IPS-15b (cell line): ENCODE measurements around the gene TNFAIP8L1.
A peak's percentile ranks its signal among the peaks of the same experiment; 100 is the strongest.
"Not testable (repeated sequence)": the region's sequence is repeated elsewhere in the genome, so short reads cannot be mapped to it uniquely, and the experiment has no call there.

Experiments
- H3K27me3 ChIP-seq: one replicate; pipeline ENCODE4 v1.6.1; 2013; ENCODE audit warnings: low read length; ENCODE audit not compliant: control insufficient read depth, insufficient read depth
- H3K36me3 ChIP-seq: one replicate; pipeline ENCODE4 v1.6.1; 2013; ENCODE audit warnings: low read length; ENCODE audit not compliant: control insufficient read depth, insufficient read depth
- H3K4me1 ChIP-seq: one replicate; pipeline ENCODE4 v1.6.1; 2013; ENCODE audit warnings: mild to moderate bottlenecking, low read length; ENCODE audit not compliant: control insufficient read depth, insufficient read depth
- H3K4me3 ChIP-seq: one replicate; pipeline ENCODE4 v1.5.1; 2013; ENCODE audit warnings: low read depth, low read length
- H3K9ac ChIP-seq: one replicate; pipeline ENCODE4 v1.6.1; 2013; ENCODE audit warnings: low read depth, mild to moderate bottlenecking, low read length
- H3K9me3 ChIP-seq: one replicate; pipeline ENCODE4 v1.6.1; 2013; ENCODE audit warnings: mild to moderate bottlenecking, low read length; ENCODE audit not compliant: control insufficient read depth, insufficient read depth

TNFAIP8L1 gene

DNA sequence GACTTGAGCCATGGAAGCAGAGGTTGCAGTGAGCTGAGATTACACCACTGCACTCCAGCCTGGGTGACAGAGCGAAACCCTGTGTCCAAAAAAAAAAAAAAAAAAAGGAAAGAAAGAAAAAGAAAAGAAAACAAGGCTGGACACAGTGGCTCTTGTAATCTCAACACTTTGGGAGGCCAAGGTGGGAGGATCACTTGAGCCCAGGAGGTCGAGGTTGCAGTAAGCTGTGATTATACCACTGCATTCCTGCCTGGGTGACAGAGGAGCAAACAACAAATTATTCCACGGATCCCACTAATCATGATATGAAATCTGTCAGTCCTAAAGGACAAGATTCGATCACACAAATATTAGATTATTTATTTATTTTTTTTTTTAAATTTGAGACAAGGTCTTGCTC lies 33.9 kb downstream of the TNFAIP8L1 start:
- H3K9ac ChIP-seq = no peak overlapping the region
- no peak overlapping the region for H3K4me3 ChIP-seq
- H3K27me3 ChIP-seq = no peaks in the 10 kb centered on the region
- H3K36me3 ChIP-seq = no peaks in the 10 kb centered on the region
- no peaks in the 10 kb centered on the region for H3K9me3 ChIP-seq
- H3K4me1 ChIP-seq = peaks cover 3% of the 10 kb centered on the region

DNA sequence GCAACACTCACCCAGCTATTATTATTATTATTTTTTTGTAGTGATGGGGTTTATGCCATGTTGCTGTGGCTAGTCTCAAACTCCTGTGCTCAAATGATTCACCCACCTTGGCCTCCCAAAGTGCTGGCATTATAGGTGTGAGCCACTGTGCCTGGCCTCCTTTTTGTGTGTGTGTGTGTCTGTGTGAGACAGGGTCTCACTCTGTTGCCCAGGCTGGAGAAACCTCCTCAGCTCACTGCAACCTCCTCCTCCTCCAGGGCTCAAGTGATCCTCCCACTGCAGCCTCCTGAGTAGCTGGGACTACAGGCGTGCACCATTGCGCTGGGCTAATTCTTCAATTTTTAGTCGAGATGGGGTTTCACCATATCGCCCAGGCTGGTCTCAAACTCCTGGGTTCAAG lies 34.4 kb downstream of the TNFAIP8L1 start:
- Histone ChIP-seq H3K4me1 (peaks cover 6% of the 10 kb centered on the region), H3K9me3 (no peaks in the 10 kb centered on the region), H3K4me3 (no peak overlapping the region), H3K9ac (no peak overlapping the region), H3K27me3 (no peaks in the 10 kb centered on the region), H3K36me3 (no peaks in the 10 kb centered on the region)

DNA sequence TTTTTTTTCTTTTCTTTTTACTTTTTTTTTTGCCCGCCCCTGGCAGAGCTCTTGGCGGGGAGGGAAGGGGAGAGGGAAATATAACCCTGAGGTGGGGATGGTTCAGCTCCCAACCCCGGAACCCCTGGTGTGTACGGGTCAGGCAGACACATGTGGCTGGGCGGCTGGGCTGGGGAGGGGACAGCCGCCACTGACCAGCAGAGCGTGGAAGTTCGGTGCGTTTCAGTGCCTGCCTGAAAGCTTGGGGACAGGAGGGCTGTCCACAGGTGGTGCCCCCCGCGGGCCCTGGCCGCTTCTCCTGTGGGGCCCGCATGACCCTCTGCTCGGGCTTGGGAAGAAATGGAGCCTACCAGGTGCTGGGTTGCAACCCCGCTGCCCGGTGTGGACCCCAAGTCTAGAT lies 36.0 kb downstream of the TNFAIP8L1 start:
- Histone ChIP-seq H3K9me3 (no peaks in the 10 kb centered on the region), H3K4me3 (no peak overlapping the region), H3K4me1 (peaks cover 6% of the 10 kb centered on the region), H3K9ac (no peak overlapping the region), H3K36me3 (no peaks in the 10 kb centered on the region), H3K27me3 (no peaks in the 10 kb centered on the region)

DNA sequence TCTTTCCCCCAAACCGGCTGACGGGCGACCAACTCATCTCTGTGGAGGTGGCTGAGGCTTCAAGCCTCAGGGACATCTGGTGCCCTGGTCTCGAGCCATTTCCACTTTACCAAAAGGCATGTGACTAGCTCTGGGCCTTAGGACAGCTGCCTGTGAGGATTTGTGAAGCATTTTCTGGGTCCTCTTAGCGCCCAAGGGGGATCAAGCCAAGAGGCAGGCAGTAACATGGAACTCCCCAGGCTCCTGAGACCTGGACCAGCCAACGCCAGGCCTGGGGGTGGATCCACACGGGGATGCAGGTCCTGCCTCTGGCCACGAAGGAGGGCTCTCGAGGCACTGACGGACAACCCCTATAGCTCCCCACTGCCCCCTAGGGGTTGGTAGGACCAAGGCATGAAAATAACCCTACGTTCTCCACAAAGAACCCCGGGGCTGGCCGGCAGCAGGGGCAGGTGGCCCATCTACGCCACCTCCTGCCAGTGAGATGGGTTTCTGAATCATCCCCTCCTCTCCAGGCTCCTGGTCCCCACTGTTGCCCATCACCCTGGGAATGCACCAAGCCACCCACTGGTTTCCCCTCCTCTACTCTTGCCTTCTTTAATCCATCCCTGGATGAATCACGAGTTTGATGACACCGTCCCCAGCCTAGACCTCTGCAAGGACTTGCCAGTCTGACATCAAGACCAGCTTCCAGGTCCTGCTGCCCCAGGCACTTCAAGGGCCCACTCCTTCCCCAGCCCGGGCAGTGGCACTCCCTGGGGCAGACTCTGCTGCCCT lies 37.8 kb downstream of the TNFAIP8L1 start:
- Histone ChIP-seq H3K27me3 (no peaks in the 10 kb centered on the region), H3K4me1 (peaks cover 6% of the 10 kb centered on the region), H3K9ac (no peak overlapping the region), H3K4me3 (peak overlapping the region; percentile 27), H3K9me3 (no peaks in the 10 kb centered on the region), H3K36me3 (peaks cover under 1% of the 10 kb centered on the region)

DNA sequence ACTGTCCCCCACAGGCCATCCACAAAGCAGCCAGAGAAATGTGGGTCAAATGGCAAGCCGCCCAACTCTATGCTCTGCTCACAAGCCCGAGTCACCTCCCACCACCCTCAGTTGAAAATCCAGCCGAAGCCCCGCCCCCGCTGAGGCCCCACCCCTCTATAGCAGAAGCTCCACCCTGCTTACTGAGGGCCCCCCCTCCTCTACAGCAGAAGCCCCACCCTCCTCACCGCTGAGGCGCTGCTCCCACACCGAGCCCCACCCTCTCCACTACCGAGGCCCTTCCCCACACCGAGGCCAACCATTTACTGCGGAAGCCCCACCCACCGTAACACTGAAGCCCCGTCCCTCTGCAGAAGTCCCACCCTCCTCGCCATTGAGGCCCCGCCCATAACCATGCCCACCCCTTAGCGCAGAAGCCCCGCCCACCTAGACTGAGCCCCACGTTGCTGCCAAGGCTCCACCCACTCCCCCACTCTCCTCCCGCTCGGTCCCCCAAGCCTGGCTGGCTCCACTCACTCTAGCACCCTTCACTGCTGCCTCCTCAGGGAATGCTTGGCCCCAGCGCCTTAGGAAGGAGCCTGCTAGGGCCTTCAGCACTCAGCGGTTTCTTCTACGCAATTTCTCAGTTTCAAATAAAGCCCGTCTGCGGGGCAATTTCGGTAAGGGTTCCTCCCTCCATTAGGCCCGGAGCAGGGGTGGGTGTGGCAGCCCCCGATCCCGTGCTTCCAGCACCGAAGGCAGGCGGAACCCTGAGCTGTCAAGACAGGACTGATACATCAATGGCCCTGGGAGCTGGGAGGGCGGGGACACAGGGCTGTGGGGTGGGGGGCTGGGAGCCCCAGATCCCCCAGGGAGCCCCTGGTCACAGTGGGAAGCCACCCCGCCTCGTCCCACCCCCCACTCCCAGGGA lies 39.8 kb downstream of the TNFAIP8L1 start:
- Histone ChIP-seq H3K9ac (no peak overlapping the region), H3K36me3 (peaks cover 9% of the 10 kb centered on the region), H3K4me3 (peak overlapping the region; percentile 60), H3K9me3 (no peaks in the 10 kb centered on the region), H3K27me3 (no peaks in the 10 kb centered on the region), H3K4me1 (peaks cover 6% of the 10 kb centered on the region)

DNA sequence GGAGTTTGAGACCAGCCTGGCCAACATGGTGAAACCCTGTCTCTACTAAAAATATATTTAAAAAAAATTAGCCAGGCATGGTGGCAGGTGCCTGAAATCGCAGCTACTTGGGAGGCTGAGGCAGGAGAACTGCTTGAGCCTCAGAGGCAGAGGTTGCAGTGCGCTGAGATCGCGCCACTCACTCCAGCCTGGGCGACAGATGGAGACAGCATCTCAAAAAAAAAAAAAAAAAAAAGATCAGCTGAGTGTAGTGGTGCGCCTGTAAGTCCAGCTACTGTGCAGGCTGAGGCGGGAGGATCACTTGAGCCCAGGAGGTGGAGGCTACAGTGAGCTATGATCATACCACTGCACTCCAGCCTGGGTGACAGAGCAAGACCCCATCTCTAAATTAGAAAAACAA lies 40.7 kb downstream of the TNFAIP8L1 start:
- peaks cover 16% of the 10 kb centered on the region for H3K36me3 ChIP-seq
- not testable (repeated sequence) for H3K9me3 ChIP-seq, H3K9ac ChIP-seq, H3K27me3 ChIP-seq, H3K4me1 ChIP-seq, H3K4me3 ChIP-seq

DNA sequence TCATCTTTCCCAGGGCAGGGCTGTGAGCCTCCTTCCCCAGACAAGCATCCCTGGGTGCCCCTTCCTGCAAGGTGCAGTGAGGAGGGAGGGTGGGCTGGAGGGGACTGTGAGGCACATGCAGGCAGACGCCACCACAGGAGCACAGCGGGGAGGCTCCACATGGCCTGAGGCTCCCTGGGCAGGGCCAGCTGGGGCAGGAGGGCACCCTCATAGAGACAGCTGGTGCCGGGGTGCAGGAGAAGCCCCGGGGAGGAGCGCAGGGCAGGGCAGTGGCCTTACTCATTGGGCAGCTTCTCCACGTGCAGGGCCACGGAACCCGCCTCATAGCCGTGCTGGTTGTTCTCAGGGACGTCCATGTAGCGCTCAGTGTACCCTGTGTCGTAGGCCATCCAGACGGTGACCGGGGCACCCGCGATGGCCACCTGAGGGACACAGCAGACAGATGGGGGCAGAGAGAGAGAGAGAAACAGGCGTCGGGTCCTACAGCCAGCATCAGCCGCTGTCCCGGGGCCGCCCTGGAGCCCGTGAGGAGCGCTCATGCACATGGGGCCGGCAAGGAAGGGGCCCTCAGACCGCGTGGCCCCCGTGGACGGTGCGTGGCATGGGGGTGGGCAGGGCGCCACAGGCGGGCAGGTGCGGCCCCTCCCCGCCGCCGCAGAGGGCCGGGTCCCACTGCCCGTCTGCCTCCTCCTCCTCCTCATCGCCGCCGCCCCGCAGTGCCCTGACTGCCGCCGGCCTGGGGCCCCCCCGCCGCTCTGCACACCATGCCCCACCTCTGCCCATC lies 43.3 kb downstream of the TNFAIP8L1 start:
- H3K36me3 ChIP-seq = peaks cover 24% of the 10 kb centered on the region
- no peak overlapping the region for H3K9ac ChIP-seq
- no peaks in the 10 kb centered on the region for H3K9me3 ChIP-seq
- peaks cover 3% of the 10 kb centered on the region for H3K4me1 ChIP-seq
- no peaks in the 10 kb centered on the region for H3K27me3 ChIP-seq
- H3K4me3 ChIP-seq = no peak overlapping the region

DNA sequence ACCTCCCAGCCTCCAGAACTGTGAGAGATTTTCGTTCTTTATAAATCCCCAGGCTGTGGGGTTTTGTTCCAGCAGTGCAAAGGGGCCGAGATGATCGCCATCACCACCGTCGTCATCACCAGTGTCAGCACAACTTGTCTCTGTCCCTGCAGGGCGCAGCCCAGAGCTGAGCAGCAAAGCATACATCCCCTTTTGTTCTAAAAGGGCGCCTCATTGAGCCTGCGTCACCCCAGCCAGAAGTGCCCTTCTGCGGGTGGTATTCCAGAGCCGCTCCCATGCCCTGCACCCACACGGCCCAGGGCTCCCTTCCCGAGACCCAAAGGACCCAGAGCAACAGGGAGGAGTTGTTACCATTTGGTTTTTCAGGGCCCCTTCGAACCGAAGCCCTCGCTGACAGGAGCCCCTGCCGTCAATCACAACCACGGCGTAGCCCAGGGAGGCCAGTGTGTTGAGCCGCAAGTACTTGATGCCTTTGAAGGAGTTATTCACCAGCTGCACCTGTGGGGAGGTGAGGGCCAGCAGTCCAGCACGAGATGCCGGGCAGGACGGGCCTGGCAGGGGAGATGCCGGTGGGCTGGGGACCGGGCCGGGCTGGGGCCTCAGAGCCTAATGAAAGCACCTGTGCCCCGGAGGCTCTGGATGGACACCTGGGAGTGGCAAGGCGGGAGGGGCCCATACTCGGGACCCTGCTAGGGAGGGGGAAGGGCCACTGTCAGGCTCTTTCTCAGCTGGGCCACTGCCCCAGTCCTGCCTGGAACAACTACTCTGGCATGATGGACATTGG lies 45.2 kb downstream of the TNFAIP8L1 start:
- no peaks in the 10 kb centered on the region for H3K9me3 ChIP-seq
- H3K36me3 ChIP-seq = peaks cover 32% of the 10 kb centered on the region
- H3K9ac ChIP-seq = no peak overlapping the region
- no peaks in the 10 kb centered on the region for H3K4me1 ChIP-seq
- no peaks in the 10 kb centered on the region for H3K27me3 ChIP-seq
- H3K4me3 ChIP-seq = no peak overlapping the region

DNA sequence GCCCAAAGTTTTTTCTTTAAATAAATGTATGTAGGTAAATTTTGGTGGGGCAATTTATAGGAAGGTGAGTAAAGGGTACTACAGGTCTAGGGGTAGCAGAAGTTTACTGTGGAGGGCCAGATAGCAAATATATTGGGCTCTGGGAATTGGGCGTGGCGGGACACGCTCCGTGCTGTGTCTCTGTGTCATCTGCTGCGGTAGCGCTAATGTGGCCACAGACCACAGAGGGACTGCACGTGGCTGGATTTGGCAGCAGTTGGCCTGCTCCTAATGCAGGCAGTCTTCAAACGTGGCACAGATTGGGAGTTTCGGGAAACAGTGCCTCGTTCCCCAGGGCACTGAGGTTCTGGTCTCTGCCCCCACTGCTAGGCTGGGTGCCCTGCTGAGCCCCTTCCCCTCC lies 47.4 kb downstream of the TNFAIP8L1 start:
- H3K9ac ChIP-seq = no peak overlapping the region
- H3K27me3 ChIP-seq = no peaks in the 10 kb centered on the region
- no peaks in the 10 kb centered on the region for H3K9me3 ChIP-seq
- H3K36me3 ChIP-seq = peaks cover 44% of the 10 kb centered on the region
- no peaks in the 10 kb centered on the region for H3K4me1 ChIP-seq
- H3K4me3 ChIP-seq = no peak overlapping the region

DNA sequence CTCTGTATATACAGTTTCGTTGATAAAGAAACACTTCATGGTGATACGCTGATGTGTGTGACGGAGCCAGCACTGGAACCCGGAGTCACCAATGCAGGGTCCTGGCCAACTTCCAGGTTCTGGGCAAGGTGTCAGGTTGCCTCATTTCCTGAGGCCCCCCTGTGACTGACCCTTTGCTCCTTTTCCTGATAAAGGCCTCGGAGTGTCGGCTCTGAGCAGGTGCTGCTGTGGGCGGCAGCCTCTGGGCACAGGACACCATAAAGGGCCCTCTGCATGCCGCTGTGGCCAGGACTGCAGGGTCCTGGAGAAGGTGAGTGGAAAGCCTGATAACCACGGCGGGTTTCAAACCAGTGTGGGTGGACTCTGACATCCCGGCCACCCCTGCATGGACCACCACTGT lies 48.1 kb downstream of the TNFAIP8L1 start:
- H3K4me3 ChIP-seq = no peak overlapping the region
- H3K36me3 ChIP-seq = peaks cover 45% of the 10 kb centered on the region
- no peaks in the 10 kb centered on the region for H3K9me3 ChIP-seq
- H3K9ac ChIP-seq = no peak overlapping the region
- no peaks in the 10 kb centered on the region for H3K4me1 ChIP-seq
- no peaks in the 10 kb centered on the region for H3K27me3 ChIP-seq

DNA sequence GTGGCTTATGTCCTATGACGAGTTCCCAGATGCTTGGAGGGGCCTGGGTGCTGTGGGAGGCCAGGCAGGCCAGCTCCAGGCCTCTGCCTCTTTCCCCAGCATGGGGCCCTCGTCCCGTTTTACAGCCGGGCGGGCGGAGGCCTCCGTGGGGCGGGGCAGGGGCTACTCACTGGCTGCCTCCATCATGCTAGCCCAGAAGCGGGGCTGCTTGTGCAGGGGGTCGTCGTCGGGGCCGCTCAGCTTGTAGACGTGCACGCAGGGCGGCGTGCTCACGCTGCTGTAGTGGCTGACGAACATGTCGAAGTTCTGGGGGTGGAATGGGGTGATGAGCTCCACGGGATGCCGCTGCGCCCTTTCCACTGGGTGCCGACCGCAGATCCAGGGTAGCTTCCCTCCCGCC lies 49.3 kb downstream of the TNFAIP8L1 start:
- Histone ChIP-seq H3K36me3 (peaks cover 54% of the 10 kb centered on the region), H3K4me1 (no peaks in the 10 kb centered on the region), H3K9ac (no peak overlapping the region), H3K4me3 (no peak overlapping the region), H3K9me3 (no peaks in the 10 kb centered on the region), H3K27me3 (no peaks in the 10 kb centered on the region)
